GM21723 (cell line): Measurements from ENCODE around the gene SLC22A15.
"Not testable (repeated sequence)": the region's sequence is repeated elsewhere in the genome, so short reads cannot be mapped to it uniquely, and the experiment has no call there.

Experiments used
- ATAC-seq: cut with Tn5 transposase; IDR thresholded peaks from one replicate; pipeline ENCODE4 v1.9.1; 2021; ENCODE audit warnings: mild to moderate bottlenecking, moderate library complexity; ENCODE audit not compliant: unreplicated experiment

Gene SLC22A15

DNA sequence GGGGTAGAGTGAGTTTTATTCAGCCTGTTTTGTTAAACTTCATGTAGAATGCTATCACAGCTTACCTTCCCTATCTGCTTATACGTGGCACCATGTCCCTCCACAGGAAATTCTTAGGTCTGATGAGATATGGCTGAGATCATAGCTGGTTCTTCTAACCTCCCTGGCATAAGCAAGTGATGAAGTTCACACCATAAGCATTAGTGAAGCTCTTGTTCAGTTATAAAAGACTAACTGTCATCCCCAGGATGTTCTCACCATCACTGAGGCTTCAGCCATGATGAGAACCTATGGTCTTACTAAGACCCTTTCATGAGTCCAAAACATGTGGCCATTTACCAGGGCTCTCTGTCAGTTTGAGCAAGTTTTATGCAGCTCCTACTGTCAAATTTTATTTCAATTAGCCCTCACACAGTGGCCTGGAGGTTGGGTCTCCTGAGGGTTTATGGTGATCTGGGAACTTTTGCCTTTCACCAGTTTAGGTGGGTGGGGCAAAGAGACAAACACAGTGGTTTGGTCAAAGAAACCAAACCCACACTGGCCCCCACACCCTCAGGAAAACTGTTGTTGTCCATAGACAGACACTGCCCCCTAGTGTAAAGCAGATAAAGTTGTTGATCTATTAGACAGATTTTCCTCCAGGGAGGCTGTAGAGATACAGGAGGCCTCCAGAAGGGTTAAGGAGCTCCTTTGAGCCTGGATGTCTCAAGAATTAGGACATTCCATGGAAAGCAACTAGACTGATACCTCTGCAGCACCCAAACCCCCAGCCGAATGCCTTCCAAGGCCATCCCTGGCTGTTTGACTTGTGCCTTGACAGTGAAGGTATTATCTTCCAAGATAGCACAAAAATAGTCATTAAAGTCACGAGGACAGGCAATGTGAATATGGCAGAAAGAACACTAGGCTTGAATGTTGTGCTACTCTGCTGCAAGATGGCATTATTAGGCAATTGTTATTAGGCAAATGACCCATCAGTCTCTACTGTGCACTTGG, 5.0 kb downstream of the SLC22A15 start:
- peak; percentile 45 for ATAC-seq

DNA sequence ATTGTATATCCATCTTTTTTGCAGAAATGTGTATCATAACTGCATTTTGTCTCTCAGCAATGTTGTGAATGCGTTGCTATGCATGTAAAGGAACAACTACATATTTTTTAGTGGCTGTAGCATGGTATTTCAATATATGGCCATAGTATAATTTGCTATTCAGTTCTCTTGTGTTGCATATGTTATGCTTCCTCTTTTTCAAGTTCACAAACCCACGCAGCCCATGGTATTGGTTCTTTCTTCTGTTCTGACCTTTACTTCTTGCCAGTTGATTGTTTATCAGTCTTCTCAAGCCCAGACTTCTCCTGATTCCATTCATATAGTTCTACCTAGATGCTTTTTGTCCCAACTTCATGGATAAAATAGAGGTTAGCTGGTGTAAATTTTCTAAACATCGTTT, 6.1 kb downstream of the SLC22A15 start:
- no peak for ATAC-seq

DNA sequence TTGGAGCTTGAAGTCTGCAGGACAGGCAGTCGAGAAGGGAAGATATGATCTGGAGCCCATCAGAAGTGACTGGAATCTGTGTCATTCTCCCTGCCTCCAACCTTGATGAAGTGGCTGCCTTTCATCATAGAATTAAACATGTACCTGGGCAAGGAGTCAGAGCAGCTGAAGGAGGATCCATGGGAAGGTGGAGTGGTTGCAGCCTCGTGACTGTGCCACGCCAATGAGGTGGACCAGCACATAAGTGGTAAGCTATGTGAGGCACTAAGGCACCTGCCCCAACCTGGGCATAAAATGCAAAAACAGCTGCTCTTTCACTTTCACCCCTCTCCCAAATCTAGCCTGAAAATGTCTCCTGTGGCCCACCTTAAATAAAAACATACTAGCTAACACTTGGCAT, 7.3 kb downstream of the SLC22A15 start:
- ATAC-seq: no peak

DNA sequence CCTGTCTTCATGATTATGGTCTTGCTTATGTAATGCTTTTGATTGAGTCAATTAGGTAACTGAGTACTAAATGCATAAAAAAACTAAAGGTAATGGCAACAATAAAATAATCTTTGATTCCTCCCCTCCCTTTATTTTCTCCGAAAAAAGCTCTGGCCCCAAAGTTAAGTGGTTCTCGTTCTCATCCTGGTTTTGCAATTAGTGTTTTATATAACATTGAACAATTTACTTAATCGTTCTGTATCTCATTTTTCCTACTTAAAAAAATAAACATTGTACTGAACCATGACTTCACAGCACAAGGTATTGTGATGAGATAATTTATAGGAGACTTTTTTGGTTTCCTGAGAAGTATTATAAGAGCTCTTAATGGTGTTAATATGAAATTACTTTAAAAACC, 11.3 kb downstream of the SLC22A15 start:
- no peak for ATAC-seq

DNA sequence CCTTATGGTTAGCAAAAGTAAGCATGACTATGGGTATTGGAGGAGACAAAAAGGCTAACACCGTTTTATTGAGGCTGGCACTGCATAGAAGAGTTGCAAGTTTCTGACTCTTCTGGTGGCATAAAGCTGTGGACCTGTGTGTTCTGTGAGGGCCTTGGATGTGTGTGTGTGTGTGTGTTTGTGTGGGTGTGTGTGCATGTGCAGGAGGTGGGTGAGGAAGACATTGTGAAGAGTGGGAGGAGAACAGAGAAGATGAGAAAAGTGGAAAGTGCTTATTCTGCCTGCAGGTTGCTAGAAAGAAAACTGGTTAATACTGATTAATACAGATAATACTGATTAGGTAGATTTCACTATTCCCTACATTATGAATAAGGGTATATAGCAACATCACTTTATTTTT, 12.6 kb downstream of the SLC22A15 start:
- no peak for ATAC-seq

DNA sequence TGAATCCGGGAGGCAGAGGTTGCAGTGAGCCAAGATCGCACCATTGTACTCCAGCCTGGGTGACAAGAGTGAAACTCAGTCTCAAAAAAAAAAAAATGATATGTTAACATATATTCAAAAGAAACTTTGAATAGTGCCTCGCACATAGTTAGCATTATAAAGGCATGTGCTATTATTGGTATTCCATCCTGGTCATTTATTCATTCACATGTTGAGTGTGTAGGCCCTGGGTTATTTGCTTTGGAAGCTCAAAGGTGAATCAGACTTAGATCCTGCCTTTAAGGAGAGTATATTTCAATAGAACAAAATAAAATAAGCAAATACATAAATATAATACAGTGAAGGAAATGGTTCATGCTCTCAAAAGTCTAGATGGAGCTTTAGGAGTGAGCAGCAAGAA, 13.4 kb downstream of the SLC22A15 start:
- ATAC-seq: no peak

DNA sequence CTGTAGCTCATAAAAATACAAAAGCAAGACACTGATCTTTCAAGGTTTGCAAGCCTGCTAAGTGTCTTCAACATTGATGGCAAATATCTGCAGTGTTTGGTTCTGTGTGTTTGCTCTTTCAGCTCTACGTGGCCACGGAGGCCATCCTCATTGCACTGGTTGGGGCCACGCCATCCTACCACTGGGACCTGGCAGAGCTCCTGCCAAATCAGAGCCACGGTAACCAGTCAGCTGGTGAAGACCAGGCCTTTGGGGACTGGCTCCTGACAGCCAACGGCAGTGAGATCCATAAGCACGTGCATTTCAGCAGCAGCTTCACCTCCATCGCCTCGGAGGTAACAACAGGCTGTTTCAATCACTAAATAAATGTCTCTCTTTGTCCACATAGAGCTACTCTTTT, 15.6 kb downstream of the SLC22A15 start:
- ATAC-seq: no peak

DNA sequence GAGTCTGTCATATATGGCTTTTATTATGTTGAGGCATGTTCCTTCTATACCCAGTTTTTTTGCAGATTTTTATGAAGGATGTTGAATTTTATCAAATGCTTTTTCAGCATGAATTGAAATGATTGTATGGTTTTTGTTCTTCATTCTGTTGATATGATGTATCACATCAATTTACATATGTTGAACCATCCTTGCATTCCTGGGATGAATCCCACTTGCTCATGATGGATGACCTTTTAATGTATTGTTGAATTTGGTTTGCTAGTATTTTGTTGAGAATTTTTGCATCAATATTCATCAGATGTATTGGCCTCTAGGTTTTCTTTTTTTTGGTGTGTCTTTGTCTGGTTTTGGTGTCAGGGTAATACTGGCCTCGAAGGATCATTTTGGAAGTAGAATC, 21.6 kb downstream of the SLC22A15 start:
- not testable (repeated sequence) for ATAC-seq

DNA sequence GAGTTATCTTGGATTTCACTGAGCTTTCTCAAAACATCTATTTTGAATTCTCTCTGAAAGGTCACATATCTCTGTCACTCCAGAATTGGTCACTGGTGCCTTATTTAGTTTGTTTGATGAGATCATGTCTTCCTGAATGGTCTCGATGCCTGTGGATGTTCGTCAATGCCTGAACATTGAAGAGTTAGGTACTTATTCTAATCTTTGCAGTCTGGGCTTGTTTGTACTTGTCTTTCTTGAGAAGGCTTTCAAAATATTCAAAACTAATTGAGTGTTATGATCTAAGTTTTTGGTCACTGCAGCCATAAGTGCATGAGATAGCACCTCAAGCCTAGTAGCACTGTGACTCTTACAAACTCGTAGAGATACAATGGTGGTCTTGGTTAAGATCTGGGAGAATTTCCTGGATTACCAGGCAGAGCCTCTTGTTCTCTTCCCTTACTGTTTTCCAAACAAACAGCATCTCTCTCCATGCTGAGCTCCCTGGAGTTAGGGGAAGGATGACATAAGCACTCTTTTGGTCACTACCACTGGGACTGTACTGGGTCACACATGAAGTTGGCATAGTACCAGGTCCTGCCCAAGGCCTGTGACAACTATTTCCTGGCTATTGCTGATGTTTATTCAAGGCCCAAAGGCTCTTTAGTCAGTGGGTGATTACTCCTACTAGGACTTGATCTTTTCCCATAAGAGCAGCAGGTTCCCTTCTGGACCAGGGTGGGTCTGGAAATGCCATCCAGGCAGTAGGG, 25.6 kb downstream of the SLC22A15 start:
- ATAC-seq: no peak

DNA sequence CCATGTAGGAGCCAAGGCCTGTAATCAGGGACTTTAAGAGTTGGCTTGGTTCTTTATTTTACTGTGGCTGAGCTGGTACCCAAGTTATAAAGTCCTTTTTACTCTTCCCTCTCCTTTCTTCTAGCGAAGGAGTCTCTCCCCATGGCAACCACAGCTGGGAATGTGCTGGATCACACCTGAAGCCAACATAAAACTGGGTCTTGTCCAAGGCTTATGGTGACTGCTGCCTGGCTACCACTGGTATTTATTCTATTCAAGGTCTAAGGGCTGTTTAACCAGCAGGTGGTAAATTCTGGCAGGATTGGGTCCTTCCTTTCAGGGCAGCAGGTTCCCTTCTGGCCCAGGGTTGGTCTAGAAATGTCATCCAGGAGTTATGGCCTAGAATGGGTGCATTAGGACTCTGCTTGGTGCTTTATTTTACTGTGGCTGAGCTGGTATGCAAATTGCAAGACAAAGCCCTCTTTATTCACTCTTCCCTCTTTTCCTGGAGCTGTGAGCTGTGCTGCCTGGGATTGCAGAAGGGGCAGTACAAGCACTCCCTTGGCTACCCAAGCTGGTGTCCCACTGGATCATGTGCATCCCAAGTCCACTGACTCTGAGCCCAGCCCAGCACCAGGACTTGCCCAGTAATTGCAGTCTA, 26.6 kb downstream of the SLC22A15 start:
- ATAC-seq: no peak

DNA sequence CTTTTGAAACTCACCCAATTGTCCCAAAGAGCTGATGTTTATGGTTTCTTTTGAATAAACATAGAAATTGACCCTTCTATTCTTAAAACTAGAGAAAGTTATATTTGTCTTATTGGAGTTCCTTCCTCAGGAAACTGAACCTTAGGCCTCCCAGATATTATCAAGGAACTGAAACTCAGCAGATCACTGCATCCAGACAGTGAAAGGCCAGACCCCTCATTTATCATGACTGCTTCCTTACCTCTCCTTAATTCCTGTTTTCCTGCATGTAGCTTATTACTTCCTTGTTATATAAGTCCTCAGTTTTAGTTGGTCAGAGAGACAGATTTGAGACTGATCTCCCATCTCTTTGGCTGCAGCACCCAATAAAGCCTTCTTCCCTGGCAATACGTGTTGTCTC, 27.5 kb downstream of the SLC22A15 start:
- ATAC-seq: no peak

DNA sequence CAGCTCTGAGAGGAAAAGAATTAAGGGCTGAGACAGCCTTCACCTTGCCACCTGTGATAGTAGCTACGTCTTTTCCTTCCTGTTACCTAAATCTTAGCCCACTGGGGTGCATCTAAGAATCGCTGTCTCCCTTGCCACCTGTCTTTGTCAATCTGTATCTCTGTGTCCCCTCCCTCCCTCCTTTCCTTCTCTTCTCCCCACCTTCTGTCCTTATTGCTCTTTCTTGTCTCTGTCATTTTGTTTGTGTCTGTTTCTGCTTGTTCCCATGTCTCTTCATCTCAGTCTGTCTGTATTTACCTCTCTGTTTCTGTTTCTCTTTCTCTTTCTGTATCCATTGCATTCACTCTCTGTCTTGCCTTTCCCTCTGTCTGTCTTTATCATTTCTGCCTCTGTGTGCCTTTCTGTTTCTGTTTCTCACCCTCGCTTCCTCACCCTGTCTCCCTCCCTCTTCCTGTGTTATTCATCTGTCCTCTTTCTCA, 30.2 kb downstream of the SLC22A15 start:
- peak; percentile 97 for ATAC-seq

DNA sequence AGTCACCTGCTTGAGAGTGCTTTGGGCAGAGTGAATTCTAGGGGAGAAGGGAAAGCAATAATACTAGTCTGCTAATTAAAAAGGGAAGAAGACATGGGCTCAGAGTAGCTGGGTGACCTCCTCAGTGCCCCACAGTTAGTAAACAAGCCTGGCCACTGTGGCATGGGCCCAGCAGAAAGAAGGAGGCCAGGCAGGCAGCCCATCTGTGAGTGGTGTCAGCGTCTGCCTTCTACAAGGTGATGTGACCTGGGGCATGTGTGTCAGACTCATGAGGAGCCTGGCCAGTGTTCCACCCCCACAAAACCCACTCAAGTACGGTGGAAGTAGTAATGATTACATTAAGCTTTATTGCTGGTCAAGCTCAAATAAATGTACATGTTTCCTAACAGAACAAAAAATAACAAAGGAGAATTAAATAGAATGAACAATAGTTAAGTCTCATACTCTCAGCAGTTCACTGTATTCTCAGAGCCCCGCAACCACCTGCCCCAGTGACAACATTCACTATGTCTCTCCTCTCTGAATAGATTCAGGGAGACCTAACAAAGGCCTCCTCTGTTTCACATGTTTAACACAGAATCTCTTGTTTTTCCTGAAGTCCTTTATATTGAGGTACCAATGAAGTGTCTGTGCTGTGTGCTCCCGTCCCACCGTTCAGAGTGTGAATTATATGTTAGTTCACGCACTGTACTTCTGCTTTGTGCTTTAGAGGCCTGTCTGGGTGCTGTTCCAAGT, 32.5 kb downstream of the SLC22A15 start:
- ATAC-seq: no peak

DNA sequence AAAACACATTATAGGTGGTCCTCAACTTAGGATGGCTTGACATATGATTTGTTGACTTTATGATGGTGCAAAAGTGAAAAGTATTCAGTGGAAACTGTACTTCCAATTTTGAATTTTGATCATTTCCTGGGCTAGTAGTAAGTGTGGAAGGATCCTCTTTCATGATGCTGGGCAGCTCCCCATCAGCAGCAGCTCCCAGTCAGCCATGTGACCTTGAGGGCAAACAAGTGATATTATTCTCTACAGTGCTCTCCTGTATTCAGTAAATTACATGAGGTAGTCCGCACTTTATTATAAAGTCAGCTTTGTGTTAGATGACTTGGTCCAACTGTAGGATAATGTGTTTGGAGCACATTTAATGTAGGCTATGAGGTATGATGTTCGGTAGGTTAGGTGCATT, 36.4 kb downstream of the SLC22A15 start:
- ATAC-seq: no peak

DNA sequence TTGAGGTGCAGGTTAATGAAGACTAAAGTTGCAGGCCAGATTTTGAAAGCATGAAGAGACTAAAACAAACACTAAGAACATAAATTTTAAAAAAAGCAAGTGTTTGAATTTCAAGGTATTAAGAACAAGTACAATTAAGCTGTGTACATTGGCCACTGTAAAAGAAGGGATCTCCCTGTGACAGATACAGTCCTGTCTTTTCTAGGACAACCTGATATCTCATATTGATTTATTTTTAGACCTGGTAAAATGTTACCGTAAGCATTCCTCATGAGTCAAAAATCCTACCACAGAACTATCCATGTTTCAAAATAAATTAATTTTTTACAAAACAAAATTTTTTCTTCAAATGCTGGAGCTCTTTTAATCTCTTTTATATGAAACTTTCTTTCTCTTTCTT, 39.4 kb downstream of the SLC22A15 start:
- ATAC-seq: no peak

DNA sequence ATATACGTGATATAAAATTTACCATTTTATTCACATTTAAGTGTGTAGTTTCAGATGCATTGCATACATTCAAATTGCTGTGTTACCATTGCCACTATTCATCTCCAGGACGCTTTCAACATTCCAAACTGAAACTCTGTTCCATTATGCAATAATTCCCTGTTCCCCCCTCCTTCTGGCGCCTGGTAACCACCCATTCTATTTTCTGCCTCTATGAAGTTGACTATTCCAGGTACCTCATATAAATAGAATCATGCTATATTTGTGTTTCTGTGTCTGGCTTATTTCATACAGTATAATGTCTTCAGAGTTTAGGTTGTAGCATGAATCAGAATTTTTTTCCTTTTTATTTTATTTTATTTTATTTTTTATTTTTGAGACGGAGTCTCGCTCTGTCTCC, 41.7 kb downstream of the SLC22A15 start:
- no peak for ATAC-seq

DNA sequence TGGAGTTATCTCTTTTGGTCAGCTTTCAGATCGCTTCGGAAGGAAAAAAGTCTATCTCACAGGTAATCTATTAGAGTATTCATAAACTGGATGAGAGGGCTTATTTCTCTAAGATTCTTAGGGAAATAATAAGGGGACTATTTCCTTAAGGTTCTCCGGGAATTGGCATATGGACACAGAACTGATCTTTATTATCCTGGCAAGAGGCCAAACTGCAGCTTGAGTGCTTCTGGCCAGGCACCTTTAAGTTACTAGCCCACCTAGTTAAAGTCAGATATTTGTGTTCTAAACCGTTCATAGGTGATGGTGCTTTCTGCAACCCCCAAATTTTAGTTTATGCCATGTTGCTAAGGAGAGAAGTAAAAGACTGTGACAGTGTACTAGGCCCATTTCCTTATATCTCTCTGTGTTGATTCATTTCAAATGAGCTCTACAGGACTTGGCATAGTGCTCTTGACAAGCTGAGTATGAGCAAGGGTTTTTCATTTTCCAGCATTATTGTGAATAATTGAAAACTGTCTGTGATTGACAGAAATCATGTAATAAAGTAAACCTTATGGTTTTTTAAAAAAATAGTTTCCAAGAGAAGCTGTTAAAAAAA, 43.4 kb downstream of the SLC22A15 start:
- no peak for ATAC-seq

DNA sequence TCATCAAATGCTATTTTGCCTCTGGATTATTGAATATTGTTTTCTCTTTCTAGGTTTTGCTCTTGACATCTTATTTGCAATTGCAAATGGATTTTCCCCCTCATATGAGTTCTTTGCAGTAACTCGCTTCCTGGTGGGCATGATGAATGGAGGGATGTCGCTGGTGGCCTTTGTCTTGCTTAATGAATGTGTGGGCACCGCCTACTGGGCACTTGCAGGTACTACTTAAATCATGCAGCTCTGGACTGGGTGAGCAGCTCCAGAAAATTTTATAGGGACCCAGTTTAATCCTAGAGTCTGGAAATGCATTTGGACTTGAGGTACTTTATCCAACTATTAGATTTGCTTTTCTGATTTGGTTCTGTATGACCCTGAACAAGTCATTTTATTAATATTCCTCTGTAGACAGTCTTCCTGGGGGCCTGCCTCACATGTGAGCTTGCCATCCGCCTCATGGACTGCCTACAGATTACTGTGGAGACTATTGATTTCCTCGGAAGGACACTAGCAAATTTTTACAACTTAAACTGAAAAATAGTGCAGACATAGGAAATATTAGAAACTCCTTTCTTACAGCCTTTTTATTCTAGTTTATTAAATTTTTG, 44.5 kb downstream of the SLC22A15 start:
- peak; percentile 91 for ATAC-seq

DNA sequence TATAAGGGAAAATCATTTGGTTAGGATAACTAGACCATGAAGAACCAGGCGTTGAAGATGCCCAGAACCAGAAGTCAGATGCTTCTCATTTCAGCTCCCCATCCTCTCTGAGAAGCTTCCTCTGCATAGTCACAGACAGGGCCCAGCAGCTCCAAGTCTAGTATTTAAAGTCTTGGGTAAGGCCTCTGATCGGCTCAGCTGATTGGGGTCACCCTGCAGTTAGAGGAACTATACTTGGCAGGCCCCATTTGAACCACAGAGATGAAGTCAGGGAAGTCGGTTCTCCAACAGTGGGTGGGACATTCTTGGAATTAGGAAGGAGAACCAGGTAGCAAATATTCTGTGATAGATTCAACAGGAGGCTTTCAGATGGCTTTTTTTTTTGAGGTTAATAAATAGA, 48.3 kb downstream of the SLC22A15 start:
- ATAC-seq: no peak

DNA sequence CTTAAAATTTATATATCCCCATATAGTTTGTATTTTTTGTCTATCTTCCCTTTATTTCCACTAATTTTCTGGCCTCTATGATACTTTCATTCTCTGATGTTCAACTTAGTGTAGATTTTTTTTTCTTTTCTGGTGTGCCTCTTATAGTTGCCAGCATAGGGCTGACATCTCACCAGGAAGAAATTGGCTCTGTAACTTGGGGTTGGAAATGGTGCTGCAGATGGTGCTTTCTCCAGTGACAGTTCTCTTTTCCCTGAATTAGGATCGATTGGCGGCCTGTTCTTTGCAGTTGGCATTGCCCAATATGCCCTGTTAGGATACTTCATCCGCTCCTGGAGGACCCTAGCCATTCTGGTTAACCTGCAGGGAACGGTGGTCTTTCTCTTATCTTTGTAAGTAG, 50.3 kb downstream of the SLC22A15 start:
- no peak for ATAC-seq
